GM20431 (cell line): ENCODE data around the gene UBE3D.
"Not testable (repeated sequence)": the region's sequence is repeated elsewhere in the genome, so short reads cannot be mapped to it uniquely, and the experiment has no call there.

ENCODE experiments used
- in situ Hi-C: fragments of 300-500 bp; cut with MseI, MboI; formaldehyde crosslinking; loops from one replicate; pipeline ENCODE4 v1.15.0; 2020; ENCODE audit warnings: low sequenced_read_pairs; ENCODE audit not compliant: unreplicated experiment

The UBE3D gene

DNA sequence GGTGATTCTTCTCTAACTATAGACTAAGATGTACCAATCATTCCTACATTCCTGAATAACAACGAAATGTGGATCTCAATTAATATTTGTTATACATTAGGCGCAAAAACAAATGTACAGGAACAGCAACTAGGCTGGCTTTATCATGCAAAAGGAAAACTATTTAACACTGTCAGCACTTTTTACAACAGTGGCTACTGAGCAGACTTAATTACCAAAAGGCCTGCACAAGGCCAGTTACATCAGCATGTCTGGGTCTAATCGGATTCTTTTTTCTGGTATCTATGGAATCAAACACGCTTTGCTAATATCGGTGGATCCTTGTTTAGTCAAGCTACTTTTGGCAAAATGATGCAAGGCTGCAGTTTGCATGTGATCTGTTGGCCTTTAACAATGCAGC is 176.5 kb downstream of the UBE3D start:
- in situ Hi-C loops = no loop called here

GRCh38 chr6:82882363-82883023 is 183.1 kb downstream of the UBE3D start:
- in situ Hi-C loops = no loop called here

DNA sequence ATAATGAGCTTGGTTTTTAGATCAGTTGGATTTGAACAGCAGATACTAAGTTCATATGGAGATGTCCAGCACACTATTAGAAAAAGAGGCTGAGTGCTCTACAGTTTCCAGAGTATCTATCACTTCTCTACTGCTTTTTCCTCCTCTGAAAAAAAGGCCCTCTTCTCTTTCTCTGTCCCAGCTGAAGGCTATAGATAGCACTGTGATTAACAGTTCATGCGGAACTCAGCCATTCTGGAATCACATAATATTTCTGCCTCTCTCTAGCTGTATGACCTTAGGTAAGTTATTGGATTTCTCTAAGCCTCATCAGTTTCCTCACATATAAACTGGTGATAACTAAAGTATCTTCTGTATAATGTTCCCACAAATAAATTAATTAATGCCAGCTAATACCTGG is 184.1 kb downstream of the UBE3D start:
- in situ Hi-C loops = no loop called here

GRCh38 chr6:82878812-82879211 is 186.8 kb downstream of the UBE3D start:
- in situ Hi-C loops = no loop called here

DNA sequence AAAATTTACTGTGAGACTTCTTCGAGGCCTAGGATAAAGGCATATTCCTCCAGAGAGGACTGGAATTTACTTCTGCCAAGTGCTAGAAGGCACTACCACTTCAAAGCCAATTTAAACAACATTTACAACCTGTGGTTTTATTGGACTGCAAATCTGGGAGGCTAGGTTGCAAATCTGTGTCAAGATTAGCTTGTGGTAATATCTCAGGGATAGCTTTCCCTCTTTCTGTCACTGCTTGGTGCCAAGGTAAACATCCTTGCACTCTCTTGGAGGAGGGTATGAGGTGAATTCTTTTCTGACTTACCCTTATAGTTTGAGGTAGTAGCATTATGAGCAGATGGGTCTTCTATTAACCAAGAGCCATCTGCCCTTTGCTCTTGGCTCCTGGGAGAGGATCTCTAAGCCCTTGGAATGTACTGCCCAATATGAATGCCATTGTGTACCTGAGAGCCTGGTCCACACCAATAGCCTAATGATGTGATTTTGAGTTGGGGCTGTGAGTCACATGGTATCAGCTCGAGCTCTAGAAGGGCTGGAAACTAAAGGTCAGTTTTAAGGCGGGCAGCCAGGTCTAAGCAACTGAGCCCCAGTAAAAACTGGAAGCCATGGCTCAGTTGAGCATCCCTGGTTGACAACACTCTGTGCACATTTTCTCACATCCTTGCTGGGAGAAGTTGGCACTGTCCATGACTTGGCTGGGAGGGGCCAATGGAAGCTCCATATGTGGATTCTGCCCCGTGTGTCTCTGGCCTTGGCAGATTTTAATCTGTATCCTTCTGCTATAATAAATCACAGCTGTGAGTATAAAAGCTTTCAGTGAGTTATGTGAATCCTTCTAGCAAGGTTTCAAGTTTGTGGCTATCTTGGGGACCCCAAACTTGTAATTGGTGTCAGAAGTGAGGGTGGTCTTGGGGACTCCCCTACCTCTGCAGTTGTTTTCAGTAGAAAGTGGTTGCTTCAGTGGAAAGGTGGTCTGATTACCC is 188.1 kb downstream of the UBE3D start:
- in situ Hi-C loops = no loop called here

GRCh38 chr6:82875573-82876185 is 190.0 kb downstream of the UBE3D start:
- in situ Hi-C loops = no loop called here

DNA sequence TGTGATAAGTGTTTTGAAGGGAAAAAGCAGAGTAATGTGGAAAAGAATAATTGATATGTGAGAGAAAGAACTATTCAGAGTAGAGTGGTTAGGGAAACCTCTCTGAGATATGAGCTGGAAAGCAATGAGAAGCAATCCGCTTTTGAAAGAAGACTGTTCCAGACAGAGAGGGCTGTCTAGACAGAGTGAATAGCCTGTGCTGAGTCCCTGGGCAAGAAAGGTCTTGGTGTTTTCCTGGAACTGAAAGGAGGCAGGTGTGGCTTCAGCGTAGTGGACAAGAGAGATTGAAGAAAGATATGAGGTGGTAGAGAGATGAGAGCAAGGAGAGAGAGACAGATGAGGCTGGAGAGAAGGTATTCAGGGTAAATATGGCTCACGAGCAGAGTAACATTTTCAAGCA is 190.8 kb downstream of the UBE3D start:
- in situ Hi-C loops = no loop called here

DNA sequence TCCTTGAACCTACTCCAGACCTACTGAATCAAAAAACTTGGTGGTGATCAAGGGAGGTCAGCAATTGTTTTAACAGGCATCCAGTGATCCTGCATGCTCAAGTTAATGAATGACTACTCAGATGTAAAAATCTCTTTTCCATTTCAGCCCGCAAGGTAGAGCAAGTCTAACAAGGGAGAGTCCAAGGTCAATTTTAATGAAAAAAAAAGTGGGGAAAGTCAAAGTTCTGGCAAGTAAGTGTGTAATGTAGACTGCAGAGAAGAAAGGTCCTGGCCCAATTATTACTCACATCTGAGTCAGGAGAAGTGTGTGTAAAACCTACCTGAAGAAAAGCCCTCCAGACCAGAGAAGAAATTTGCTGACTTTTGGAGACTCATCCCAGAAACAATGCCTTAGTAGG is 193.5 kb downstream of the UBE3D start:
- in situ Hi-C loops = no loop called here

- in situ Hi-C loops = no loop called here
Observed at GRCh38 chr6:82870582-82871172, 195.0 kb downstream of the UBE3D start.

DNA sequence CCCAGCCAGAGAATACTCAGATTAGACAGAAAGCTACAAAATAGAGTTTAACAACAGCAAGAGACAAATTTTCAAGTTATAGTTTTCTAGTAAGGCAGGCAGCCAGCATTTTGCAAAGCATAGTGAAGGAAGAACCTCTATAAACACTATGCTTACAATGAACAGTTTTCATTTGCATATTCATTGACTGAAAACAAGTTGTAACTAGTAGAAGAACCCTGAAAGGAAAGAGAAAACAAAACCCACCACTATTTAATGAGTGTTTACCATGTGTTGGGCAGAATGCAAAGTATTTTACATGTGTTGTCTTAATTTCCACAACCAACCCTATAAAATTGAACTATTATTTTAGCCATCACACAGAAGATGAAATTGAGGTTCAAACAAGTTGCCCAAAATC is 196.1 kb downstream of the UBE3D start:
- in situ Hi-C loops = no loop called here

- in situ Hi-C loops = no loop called here
Observed at GRCh38 chr6:82867946-82868345, 197.7 kb downstream of the UBE3D start.

DNA sequence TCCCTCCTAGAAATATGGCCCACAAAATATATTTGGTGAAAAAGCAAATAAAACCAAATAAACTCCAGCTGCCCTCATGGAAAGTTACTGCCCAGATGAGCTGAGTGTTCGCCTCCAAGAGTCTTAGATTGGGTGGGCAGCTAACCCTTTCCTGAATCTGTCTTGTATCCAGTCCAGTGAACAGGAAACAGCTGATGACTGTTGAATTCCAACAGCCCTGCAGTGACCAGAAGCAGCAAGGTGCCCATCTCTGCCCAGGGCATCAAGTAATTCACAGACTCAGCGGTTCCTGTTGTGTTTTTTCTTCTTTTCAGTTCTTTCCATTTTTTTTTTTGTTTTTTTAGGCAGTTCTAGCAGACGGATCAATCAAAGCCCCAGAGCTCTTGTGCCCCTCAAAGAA is 199.2 kb downstream of the UBE3D start:
- in situ Hi-C loops = no loop called here

GRCh38 chr6:82865461-82865860 is 200.2 kb downstream of the UBE3D start:
- in situ Hi-C loops = no loop called here

DNA sequence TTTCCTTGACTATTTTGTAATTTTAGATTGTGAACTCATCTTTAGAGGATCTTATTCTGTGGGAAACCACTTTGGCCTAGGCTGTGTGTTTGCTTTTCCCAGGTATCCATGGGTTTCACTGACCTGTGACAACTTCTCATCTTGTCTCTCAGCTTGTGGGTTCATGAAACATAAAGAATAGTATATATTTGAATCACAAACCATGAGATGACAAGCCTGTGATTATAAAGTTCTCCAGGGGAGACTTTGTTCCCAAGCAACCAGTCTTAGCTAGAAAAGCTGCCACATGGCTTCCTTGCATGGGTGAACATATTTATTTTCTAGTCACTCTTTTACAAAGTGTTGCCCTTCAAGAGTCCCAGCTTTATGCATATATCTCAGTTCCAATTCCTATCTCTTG is 201.9 kb downstream of the UBE3D start:
- in situ Hi-C loops = no loop called here

- in situ Hi-C loops = no loop called here
Observed at GRCh38 chr6:82862543-82862942, 203.1 kb downstream of the UBE3D start.

DNA sequence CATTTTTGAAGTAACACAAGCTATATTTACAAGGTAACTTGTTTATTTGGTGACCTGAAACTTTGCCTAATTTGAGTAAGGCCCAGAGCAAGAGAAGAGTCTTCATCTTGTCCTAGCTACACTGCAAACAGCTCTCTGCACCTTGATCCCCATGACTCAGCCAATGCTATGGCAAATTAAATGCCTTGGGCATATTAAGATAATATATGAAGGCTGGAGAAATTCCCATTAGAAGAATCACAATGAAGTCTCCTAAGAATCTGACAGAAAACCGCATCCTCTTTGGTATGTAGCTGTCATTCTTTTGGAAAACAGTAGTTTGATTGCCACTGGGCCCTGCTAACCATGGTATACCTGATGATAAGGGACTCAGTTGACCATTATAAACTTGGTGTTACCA is 204.5 kb downstream of the UBE3D start:
- in situ Hi-C loops = no loop called here

DNA sequence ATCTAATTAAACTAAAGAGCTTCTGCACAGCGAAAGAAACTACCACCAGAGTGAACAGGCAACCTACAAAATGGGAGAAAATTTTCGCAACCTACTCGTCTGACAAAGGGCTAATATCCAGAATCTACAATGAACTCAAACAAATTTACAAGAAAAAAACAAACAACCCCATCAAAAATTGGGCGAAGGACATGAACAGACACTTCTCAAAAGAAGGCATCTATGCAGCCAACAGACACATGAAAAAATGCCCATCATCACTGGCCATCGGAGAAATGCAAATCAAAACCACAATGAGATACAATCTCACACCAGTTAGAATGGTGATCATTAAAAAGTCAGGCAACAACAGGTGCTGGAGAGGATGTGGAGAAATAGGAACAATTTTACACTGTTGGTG is 209.6 kb downstream of the UBE3D start:
- in situ Hi-C loops = not testable (repeated sequence)

DNA sequence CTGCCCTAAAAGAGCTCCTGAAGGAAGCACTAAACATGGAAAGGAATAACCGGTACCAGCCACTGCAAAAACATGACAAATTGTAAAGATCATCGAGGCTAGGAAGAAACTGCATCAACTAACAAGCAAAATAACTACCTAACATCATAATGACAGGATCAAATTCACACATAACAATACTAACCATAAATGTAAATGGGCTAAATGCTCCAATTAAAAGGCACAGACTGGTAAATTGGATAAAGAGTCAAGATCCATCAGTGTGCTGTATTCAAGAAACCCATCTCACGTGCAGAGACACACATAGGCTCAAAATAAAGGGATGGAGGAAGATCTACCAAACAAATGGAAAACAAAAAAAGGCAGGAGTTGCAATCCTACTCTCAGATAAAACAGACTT is 212.7 kb downstream of the UBE3D start:
- in situ Hi-C loops = not testable (repeated sequence)

- in situ Hi-C loops = no loop called here
Observed at GRCh38 chr6:82843291-82843885, 222.3 kb downstream of the UBE3D start.

- in situ Hi-C loops = no loop called here
Observed at GRCh38 chr6:82842721-82843120, 222.9 kb downstream of the UBE3D start.
